ENCODE results near the gene PARD3B.

Gene PARD3B, protein sequence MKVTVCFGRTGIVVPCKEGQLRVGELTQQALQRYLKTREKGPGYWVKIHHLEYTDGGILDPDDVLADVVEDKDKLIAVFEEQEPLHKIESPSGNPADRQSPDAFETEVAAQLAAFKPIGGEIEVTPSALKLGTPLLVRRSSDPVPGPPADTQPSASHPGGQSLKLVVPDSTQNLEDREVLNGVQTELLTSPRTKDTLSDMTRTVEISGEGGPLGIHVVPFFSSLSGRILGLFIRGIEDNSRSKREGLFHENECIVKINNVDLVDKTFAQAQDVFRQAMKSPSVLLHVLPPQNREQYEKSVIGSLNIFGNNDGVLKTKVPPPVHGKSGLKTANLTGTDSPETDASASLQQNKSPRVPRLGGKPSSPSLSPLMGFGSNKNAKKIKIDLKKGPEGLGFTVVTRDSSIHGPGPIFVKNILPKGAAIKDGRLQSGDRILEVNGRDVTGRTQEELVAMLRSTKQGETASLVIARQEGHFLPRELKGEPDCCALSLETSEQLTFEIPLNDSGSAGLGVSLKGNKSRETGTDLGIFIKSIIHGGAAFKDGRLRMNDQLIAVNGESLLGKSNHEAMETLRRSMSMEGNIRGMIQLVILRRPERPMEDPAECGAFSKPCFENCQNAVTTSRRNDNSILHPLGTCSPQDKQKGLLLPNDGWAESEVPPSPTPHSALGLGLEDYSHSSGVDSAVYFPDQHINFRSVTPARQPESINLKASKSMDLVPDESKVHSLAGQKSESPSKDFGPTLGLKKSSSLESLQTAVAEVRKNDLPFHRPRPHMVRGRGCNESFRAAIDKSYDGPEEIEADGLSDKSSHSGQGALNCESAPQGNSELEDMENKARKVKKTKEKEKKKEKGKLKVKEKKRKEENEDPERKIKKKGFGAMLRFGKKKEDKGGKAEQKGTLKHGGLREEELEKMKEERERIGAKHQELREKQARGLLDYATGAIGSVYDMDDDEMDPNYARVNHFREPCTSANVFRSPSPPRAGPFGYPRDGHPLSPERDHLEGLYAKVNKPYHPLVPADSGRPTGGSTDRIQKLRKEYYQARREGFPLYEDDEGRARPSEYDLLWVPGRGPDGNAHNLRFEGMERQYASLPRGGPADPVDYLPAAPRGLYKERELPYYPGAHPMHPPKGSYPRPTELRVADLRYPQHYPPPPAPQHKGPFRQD (N-terminal part only)

DNA sequence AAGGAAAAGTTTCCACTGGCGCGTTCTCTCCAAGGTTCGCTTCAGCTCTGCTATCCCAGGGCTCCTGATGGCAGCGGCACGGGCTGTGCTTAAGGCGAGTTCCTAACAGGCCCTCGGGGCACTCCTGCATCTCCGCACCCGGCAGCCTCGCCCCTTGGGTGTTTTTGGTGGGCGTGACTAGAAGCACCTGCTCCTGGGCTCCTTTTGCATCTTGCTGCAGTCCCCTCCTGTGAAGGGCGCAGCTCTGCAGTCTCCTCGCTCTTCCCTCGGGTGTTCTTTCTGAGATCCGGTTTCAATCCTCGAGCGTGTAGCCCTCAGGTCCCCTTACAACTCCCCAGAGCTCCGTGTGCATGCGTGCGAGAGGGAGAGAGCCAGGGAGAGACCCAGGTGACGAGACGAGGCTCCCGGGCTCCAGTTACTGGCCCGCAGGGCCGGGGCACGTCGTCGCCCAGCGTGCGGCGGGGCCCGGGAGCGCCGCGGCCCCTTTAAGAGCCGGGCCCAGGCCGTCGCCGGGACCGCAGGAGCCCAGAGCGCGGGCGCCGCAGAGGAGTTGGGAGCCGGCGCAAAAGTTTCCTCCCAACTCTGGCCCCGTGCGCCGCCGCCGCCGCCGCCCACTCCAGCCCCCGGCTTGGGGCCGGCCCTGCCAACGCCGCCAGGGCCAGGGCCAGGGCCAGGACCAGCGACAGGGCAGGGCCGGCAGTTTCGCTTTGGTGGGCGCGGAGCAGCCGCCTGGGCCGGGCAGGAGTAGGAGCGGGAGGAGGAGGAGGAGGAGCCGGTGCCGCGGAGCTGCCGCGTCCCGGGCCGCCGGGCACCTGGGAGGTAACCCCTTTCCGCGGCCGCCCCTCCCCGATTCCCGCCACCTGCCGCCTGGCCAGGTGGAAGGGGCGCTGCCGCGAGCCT, at the start of gene PARD3B:
Gene PARD3B (plus strand): TSS at position 515 of the 900 bp plus-strand sequence. CDS start 525 bp downstream, outside the sequence.
- no peak for FAIRE-seq

DNA sequence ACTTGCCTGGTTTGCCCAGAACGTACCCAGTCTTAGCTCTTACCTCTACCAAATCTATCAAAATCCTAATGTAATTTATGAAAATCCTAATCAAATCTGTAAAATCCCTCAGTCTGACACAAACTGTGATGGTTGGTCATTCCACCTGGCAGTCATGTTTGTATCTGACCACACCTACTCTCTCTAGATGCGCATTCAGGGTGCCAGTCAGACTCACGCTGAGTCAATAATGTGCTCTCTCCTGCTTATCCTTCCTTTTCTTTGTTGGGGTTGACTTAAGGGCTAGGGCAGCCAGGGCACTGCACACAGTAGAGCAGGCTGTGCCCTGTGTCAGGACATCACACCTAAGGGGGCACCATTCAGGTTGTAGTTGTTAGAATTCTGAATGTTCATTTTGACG, 48.5 kb upstream of the PARD3B start:
- FAIRE-seq = no peak

DNA sequence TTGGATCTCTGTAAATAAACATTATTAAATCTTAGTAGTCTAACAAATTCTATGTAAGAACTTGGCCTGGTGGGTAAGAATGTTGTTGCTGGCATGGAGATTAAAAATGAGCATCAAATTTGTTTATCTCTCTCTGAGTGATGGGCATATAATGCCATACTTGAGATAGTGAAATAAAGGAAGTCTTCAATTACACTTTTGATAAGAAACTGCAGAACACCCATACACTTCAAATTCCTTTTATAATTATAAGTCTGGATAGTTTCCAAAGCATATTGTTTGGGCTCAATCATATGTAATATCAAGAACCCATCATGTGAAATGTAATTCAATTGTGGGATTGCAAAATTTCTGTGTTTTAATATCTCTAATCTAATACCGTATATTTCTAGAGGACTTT, 47.4 kb upstream of the PARD3B start:
- FAIRE-seq = no peak

DNA sequence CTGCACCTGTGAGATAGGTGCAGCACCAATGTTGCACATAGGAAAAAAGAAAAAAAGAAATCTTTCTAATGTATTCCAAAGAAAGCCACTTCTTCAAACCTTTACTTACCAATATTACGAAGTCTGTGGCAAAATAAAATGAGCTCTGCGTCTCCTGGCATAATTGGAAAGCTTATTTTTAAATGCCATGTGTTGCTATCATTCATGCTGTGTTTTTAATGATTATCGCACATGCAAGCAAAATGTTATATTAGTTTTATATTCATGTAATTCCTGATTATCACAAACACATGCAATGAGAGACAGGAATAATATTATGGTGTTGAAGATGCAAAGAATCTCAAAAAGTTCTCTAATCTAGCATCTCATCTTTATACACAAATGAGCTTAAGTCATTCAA, 47.0 kb upstream of the PARD3B start:
- no peak for FAIRE-seq

DNA sequence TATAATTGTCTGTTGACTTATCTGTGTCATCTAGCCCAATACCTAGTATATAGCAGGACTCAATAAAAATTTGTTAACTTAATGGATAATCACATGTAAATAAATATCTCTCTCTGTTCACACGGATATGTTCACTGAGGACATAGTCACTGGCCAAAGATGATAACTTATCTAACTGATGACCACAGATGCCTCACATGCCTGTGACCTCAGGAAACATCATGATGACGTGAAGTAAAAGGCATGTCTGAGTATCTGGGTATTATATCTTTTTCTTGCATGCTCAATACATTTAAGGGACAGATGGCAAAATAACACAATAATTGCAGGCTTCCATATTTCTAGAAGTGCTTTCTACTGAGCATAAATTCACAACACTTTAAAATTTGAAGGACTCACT, 41.4 kb upstream of the PARD3B start:
- FAIRE-seq = no peak

DNA sequence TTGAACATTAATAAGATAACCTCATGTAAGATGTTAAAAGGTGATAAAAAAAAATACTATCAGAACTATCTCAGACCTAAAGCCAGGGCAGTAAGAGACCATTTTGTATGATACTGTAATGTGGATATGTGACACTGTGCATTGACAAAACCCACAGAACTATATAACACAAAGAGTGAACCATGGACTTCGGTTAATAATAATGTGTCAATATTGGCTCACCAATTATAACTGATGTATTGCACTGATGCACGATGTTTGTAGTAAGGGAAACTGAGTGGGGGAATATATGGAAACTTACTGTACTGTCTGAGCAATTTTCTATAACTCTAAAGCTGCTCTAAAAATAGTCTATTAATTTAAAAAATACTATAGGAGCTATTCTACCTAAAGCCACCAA, 40.7 kb upstream of the PARD3B start:
- FAIRE-seq = no peak

DNA sequence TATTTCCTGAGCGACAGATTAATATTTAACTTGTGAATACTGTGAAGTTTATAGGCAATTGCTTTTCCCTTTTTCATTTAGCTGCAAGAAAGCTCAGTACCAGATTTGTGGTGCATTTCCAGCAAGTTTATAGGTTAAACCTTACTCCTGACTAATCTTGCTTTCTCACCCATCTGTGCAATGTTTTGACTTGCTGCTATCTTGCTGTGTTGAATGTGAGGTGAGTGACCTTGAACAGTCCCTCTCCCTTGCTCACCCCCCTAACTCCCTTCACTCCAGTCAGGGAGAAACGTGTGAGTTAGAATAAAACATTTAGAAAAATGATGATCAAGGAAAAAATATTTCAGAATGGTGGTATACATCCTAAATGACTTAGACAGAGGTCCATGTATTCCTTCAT, 39.8 kb upstream of the PARD3B start:
- FAIRE-seq = no peak

DNA sequence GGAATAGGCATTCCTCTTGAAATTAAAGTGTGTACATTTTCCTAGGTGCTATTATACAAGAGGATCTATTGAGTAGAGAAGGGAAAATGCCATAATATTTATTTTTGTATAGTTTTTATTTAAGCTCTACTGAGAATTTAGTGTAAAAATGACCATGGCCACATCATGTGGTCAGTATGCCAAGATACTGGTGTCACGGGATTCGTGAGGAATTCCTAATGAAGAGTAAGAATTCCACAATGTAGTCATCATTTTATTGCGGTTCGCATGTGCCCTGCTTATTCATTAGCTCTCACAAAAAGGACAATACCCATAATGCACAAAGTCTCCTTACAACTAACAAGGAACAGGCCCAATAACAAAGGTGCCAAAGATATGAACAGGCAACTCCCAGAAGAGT, 39.3 kb upstream of the PARD3B start:
- no peak for FAIRE-seq

DNA sequence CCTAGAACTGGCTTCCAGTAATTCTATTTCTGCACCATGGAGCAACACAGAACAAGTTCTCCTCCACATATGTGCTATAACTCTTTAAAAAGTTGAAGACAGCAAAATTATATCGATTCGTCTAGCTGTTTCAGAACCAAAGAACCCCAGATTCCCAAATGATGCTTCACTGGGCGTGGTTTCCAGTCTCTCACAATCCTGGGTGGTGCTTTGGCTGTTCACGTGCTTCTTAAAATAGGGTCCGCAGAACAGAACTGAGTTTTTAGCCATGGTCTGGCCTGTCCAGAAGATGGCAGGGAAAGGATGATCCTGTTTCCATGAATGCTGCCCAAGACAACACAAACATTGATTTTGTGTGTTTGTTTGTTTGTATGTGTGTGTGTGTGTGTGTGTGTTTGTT, 37.6 kb upstream of the PARD3B start:
- no peak for FAIRE-seq

DNA sequence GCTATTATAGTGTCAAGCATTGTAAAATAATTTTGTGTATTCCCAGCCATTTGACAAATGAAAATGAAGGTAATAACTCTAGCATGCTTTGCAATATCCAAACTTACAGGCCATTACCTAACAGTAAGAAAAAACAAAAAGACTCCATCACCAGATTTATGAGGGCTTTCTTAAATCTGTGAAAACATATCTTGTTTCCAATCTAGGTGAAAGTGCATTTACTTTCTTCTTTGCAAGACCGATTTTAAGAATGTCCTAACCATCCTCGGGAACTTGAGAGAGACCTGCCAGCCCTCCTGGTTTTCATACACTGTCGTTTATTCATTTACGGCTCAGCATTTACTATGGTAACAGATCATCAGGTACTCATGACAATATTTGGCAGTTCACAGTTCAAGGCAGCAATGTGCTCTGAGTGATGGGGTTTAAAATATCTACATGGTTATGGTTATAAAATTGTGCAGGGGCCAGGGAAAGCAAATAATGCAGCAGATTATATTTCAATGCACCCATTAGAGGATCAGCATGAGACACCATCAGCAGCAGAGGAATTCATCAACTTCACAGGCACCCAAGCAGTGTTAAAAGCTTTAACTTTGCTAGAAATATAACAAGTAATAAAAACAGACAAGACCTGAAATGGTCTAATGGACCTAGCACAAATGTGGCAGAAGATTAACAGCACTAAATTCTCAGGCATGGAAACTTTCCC, 34.4 kb upstream of the PARD3B start:
- FAIRE-seq = no peak

DNA sequence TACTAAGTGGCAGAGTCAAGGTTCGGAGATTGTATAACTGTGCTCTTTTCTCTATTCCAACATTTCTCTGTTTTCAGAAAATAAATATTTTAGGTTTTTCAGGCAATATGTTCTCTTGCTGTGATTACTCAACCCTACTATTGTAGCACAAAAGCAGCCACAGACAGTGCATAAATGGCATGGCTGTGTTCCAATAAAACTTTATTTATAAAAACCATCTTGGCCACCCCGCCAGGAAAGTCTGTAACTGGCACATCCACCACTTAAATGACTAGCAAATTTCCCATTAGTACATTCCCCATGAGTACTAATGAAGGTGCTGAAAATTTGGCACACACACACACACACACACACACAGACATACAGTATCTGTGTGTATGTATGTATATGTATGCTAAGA, 30.8 kb upstream of the PARD3B start:
- FAIRE-seq = no peak

DNA sequence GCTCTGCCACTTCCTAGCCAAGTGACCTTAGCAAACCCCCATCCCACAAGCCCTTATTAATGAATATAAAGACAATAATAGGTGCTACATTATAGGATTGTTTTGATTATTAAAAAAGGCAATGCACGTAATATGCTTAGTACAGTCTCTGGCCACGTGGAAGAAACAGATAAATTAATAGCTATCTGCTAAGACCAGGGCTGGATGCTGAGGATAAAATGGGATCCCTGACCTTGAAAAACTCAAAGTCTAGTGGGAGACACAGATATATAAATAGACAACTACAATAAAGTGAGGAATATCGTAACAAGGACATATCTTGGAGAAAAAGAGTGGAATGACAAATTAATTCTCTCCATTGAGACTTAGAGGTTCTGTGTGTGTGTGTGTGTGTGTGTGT, 29.9 kb upstream of the PARD3B start:
- FAIRE-seq = no peak

DNA sequence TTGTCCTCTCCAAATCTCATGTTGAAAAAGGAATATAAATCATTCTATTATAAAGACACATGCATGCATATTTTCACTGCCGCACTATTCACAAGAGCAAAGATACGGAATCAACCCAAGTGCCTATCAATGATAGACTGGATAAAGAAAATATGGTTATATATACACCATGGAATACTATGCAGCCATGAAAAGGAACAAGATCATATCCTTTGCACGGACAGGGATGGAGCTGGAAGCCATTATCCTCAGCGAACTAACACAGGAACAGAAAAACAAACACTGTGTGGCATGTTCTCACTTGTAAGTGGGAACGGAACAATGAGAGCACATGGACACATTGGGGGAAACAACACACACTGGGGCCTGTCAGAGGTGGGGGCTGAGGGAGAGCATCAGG, 28.1 kb upstream of the PARD3B start:
- no peak for FAIRE-seq

DNA sequence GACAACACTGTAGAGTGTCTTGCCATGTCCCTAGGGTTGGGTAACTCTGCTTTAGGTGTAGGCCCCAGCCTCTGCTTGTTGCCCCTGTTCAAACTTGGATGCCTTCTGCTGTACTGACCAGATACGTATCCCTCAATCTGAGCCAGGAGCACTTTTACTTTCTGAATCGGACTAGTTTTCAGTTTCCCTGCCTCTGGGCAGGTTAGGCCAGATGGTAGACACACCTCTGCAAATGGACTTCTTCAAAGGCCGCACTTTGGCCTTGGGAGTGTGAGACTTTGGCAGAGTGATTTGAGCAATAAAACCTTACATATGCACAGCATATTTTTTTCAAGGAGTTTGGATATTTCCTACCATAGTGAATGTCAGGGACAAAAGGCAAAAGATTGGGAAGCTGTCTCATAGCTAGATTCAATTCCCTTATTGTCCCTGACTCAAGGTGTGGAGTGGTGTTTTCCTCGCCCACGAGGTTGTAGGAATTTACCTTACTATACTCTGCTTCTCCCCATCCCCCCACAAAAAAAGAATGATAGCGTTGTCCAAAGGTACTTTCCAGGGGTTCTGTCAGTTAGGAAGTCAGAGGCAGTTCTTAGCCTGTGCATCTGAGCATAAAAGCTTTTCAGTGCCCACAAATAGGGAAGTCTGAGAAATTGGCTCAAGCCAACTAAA, 15.3 kb upstream of the PARD3B start:
- FAIRE-seq = no peak

DNA sequence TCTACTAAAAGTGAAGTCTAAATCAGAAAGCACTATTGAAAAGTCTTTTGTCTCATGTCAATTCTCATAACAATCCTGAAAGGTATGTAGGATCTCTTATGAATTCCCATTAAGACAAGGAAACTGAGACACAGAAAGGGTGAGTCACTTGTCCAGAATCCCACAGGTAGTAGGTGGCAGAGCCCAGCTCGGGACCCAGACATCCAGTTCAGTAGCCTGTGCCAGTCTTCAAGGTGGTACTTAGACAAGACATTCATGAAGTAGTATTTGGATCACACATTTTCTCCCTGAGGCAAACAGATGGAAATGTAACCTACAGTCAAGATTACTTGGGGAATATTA, 14.8 kb upstream of the PARD3B start:
- no peak for FAIRE-seq

DNA sequence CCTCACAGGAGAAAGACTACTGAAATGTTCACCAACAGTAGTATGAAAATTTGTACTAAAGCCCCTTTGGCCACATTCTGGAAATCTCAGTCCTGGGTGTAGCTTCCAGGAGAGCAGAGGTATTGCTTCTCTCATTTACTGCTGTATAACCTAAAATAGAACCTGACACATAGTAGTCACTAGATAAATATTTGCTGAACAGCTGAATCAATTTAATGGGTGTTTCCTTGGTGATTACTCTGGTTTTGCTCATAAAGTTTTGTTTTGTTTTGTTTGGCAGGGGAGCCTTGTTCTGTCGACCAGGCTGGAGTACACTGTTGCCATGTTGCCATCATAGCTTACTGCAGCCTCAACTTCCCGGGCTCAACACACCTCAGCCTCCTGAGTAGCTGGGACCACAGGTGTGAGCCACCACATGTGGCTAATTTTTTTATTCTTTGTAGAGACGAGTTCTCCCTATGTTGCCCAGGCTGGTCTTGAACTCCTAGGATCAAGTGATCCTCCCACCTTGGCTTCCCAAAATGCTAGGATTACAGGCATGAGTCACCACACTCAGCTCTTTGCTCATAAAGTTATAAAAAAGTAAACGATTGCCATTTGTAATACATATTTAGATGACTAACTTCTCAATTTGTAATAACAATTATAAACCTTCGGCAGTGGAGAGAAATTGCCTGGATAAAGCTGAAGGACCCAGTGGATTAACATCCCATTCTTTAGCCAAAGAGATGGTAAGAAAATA, 11.5 kb upstream of the PARD3B start:
- FAIRE-seq = no peak

DNA sequence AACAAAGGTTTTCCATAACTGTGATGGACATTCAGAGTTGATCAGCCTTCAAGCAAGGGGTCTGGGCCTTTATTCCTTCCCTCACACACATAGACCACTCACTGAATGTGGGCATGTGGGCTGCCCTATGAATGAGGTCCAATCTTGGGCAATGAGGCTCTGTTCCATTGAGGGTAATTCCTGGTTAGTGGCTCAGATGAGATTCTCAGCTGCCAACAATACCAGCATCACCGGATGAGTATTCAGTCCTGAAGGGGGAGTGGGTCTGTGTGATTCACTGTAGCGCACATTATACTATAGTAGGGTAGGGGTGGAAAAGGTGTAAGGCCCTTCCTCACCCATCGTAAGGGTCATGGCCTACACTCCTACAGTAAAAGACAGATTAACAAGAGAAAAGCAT, 9.9 kb upstream of the PARD3B start:
- no peak for FAIRE-seq

DNA sequence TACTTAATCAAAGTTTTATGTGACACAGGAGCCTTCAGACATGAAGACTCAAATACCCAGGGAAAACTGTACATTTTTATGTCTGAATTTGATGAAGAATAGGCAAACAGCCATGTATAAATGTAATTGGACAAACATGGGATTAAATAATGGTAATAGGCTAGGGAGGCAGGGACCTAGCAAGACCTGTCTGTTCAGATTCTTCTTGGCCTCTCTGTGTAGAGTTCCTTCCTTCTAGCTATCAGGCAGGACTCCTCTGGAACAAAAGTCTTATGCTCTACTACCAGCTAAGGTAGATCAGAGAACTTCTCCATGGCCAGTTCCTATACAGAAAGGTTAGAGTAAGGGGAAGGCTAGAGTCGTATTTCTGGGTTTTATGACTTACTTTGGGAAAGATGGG, 9.5 kb upstream of the PARD3B start:
- no peak for FAIRE-seq

DNA sequence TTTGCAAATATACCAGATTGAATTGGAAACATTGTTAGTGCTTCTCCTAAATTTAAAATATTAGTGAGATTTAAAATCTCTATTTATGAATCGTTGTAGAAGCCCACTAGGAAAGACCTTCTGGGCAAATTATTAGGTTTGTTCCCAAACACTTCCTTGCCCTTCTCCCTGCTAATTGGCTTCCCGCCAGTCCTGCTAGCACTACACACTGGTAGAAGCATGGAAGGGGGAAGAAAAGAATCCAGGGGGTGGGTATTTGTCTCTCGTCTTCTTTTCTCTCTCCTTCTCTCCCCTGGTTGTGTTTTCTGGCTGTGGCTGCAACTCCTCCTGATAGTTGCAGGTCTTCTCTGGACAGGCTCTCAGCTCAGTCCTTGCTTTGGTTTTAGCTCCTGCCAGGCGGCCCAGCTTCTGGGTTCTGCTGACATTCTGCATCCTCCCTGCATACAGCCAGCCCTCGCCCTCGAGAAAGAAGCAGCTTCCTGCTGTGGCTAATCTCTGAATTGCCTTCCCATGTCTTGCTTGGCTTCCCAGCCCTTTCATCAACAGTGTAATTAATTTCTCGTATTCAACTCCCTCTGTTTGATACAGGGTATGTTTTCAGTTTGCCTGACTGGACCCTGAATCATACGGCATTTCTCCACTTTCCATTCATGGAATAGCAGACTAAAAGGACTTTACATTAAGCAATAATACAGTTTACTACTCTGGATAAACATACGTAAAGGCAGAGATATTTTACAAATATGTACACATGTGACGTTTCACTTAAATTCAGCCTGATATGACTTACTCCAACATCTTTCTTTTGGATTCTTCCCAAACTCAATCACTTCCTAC, 6.9 kb upstream of the PARD3B start:
- no peak for FAIRE-seq

DNA sequence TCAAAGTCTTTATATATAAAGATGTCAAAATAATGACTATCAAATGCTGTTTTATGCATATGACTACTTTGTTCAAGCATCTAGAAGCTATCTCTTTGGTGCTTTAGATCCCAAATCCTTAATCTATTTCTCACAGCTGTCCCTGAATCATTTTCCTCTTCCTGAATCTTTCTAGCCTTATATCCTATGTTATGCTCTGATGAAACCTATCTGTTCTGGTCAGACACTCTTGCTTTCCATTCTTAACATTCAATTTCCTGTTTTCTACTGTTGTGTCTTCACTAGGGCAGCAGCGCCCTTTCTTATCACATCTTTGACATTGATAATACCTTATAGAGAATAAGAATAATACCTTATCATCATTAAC, 6.3 kb upstream of the PARD3B start:
- no peak for FAIRE-seq

Measured in G401.6 (cell line).